OCI-LY7 (cell line): ENCODE data around the gene AMOTL1. TPM values are rescaled to one million over a fixed set of nuclear protein-coding genes. Genes with fewer than 3 reads are reported as not detected.
"Not testable (repeated sequence)": the region's sequence is repeated elsewhere in the genome, so short reads cannot be mapped to it uniquely, and the experiment has no call there.

Source experiments
- BruUV-seq: library from RNA; stranded (reverse); fragments of 400-500 nt; replicated peaks from 2 replicates; lab custom pipeline; 2021; lab: Mats Ljungman, UMichigan
- CTCF ChIA-PET: fragments of 300-600 bp; sonication (Branson Sonifier 250); formaldehyde crosslinking; loops from one replicate; lab custom pipeline; 2022; ENCODE audit warnings: antibody characterized with exemption; ENCODE audit not compliant: unreplicated experiment; lab: Charles Lee
- POLR2A ChIA-PET: fragments of 300-600 bp; sonication (Branson Sonifier 250); formaldehyde crosslinking; loops from one replicate; lab custom pipeline; 2022; ENCODE audit warnings: antibody characterized with exemption; lab: Charles Lee
- DNase-seq: peaks from one replicate; pipeline ENCODE4 v3.0.0-alpha.2; 2015; ENCODE audit warnings: low spot score
- H2AFZ ChIP-seq: fragments of 200-600 bp; sonication (generic), shearing (Covaris generic); 2 replicates; pipeline ENCODE4 v1.6.1; 2014; ENCODE audit warnings: mild to moderate bottlenecking, antibody characterized with exemption, low read length, moderate library complexity
- H3K27ac ChIP-seq: fragments of 200-600 bp; sonication (generic); 2 replicates; pipeline ENCODE4 v1.5.1; 2014; ENCODE audit warnings: mixed run types, low read depth, mild to moderate bottlenecking, moderate library complexity, low read length, inconsistent platforms; ENCODE audit not compliant: poor library complexity, severe bottlenecking
- H3K36me3 ChIP-seq: fragments of 200-600 bp; sonication (generic); 2 replicates; pipeline ENCODE4 v1.6.1; 2014; ENCODE audit warnings: mild to moderate bottlenecking, antibody characterized with exemption, low read length, moderate library complexity, mixed read lengths; ENCODE audit not compliant: insufficient read depth
- H3K4me1 ChIP-seq: fragments of 200-600 bp; sonication (generic); 2 replicates; pipeline ENCODE4 v1.5.1; 2014; ENCODE audit warnings: mild to moderate bottlenecking, low read length; ENCODE audit not compliant: insufficient read depth, poor library complexity, severe bottlenecking
- H3K4me2 ChIP-seq: fragments of 200-600 bp; sonication (generic); 2 replicates; pipeline ENCODE4 v1.6.1; 2014; ENCODE audit warnings: mild to moderate bottlenecking, low read length
- H3K4me3 ChIP-seq: fragments of 200-600 bp; sonication (generic); 2 replicates; pipeline ENCODE4 v1.5.1; 2014; ENCODE audit warnings: mild to moderate bottlenecking, low read depth, low read length; ENCODE audit not compliant: poor library complexity, severe bottlenecking
- H3K79me2 ChIP-seq: fragments of 200-600 bp; sonication (generic); 2 replicates; pipeline ENCODE4 v1.6.1; 2016; ENCODE audit warnings: low read depth, mild to moderate bottlenecking, low read length, moderate library complexity, mixed read lengths; ENCODE audit not compliant: insufficient read depth
- H3K9me2 ChIP-seq: fragments of 200-600 bp; sonication (generic); 2 replicates; pipeline ENCODE4 v1.6.1; 2016; ENCODE audit warnings: mild to moderate bottlenecking, low read length, mixed read lengths; ENCODE audit not compliant: insufficient read depth
- H3K9me3 ChIP-seq: fragments of 200-600 bp; sonication (generic); 2 replicates; pipeline ENCODE4 v1.6.1; 2014; ENCODE audit warnings: mild to moderate bottlenecking, mixed run types, low read length, mixed read lengths
- H4K20me1 ChIP-seq: fragments of 200-600 bp; sonication (generic); 2 replicates; pipeline ENCODE4 v1.6.1; 2014; ENCODE audit warnings: mild to moderate bottlenecking, antibody characterized with exemption, low read length, moderate library complexity, mixed read lengths; ENCODE audit not compliant: insufficient read depth
- CTCF ChIP-seq: fragments of 200-600 bp; sonication (generic); conservative IDR thresholded peaks from 2 replicates; pipeline ENCODE4 v1.5.1; 2014; ENCODE audit warnings: mild to moderate bottlenecking, antibody characterized with exemption, low read length, moderate library complexity, mixed read lengths
- EZH2phosphoT487 ChIP-seq: fragments of 200-600 bp; sonication (generic); IDR thresholded peaks from 2 replicates; pipeline ENCODE4 v1.6.1; 2018; ENCODE audit warnings: low read depth, borderline replicate concordance, mild to moderate bottlenecking, mixed run types, antibody characterized with exemption, low read length, moderate library complexity, mixed read lengths
- intact Hi-C: fragments of 100-400 bp; cut with micrococcal nuclease; formaldehyde crosslinking; loops from one replicate; pipeline ENCODE4 v1.10.0; 2022; ENCODE audit not compliant: unreplicated experiment
- total RNA-seq, 2 experiments: library from RNA; depleted of rRNA in 1 of 2; stranded (reverse); fragments of >200 nt in 1 of 2; shearing (Covaris generic) in 1 of 2; gene quantifications; 2 replicates each; pipeline ENCODE4 v1.2.3, GENCODE V29; 2014 to 2022

AMOTL1 gene
- total RNA-seq, 2 experiments from 2014 or later: not detected

GRCh38 chr11:94790197-94790596, 22.0 kb downstream of the AMOTL1 start:
- no peaks in the 10 kb centered on the region for H4K20me1 ChIP-seq
- no peak overlapping the region for H3K4me3 ChIP-seq
- intact Hi-C loops: no loop called here
- DNase-seq: no peak
- ChIA-PET CTCF (interaction anchor here (1.0 kb wide), 1 partner anchor 24 kb away, joined by 3 read pairs; no protein-coding TSS in a partner anchor), POLR2A (no interaction called here)
- H3K4me1 ChIP-seq: no peaks in the 10 kb centered on the region
- H3K4me2 ChIP-seq: no peak overlapping the region
- BruUV-seq: no TSS peak
- TF ChIP-seq EZH2phosphoT487 (no peak), CTCF (no peak)
- H3K9me2 ChIP-seq: no peaks in the 10 kb centered on the region
- no peaks in the 10 kb centered on the region for H3K9me3 ChIP-seq
- no peak overlapping the region for H3K27ac ChIP-seq
- no peaks in the 10 kb centered on the region for H3K36me3 ChIP-seq
- no peak overlapping the region for H2AFZ ChIP-seq
- no peaks in the 10 kb centered on the region for H3K79me2 ChIP-seq

- Histone ChIP-seq H3K9me2 (no peaks in the 10 kb centered on the region), H3K9me3 (no peaks in the 10 kb centered on the region), H3K79me2 (no peaks in the 10 kb centered on the region), H3K27ac (no peak overlapping the region), H3K4me3 (no peak overlapping the region), H3K4me2 (no peak overlapping the region), H3K36me3 (no peaks in the 10 kb centered on the region), H4K20me1 (no peaks in the 10 kb centered on the region), H3K4me1 (no peaks in the 10 kb centered on the region), H2AFZ (no peak overlapping the region)
- ChIA-PET CTCF (interaction anchor here (1.0 kb wide), 1 partner anchor 25 kb away, joined by 3 read pairs; no protein-coding TSS in a partner anchor), POLR2A (interaction anchor here (0.5 kb wide), 1 partner anchor 254 kb away, joined by 3 read pairs; no protein-coding TSS in a partner anchor)
- DNase-seq: no peak
- intact Hi-C loops: no loop called here
- BruUV-seq: no TSS peak
- no peak for TF ChIP-seq CTCF
- TF ChIP-seq EZH2phosphoT487: no peak
These were observed 22.6 kb downstream of the AMOTL1 start for GRCh38 chr11:94790661-94791180.

GRCh38 chr11:94791216-94791889, 23.2 kb downstream of the AMOTL1 start:
- TF ChIP-seq EZH2phosphoT487 (no peak), CTCF (no peak)
- H3K4me3 ChIP-seq: no peak overlapping the region
- DNase-seq: no peak
- BruUV-seq: no TSS peak
- no peaks in the 10 kb centered on the region for H3K9me3 ChIP-seq
- no peaks in the 10 kb centered on the region for H4K20me1 ChIP-seq
- intact Hi-C loops: no loop called here
- H3K9me2 ChIP-seq: no peaks in the 10 kb centered on the region
- H3K4me1 ChIP-seq: no peaks in the 10 kb centered on the region
- no peak overlapping the region for H2AFZ ChIP-seq
- H3K79me2 ChIP-seq: no peaks in the 10 kb centered on the region
- H3K27ac ChIP-seq: no peak overlapping the region
- no peak overlapping the region for H3K4me2 ChIP-seq
- ChIA-PET POLR2A (interaction anchor here (0.5 kb wide), 1 partner anchor 254 kb away, joined by 3 read pairs; no protein-coding TSS in a partner anchor), CTCF (interaction anchor here (1.0 kb wide), 1 partner anchor 25 kb away, joined by 3 read pairs; no protein-coding TSS in a partner anchor)
- H3K36me3 ChIP-seq: no peaks in the 10 kb centered on the region

- H3K4me3 ChIP-seq, POLR2A ChIA-PET: not testable (repeated sequence)
These were observed 23.8 kb downstream of the AMOTL1 start for GRCh38 chr11:94791942-94792341.

More at GRCh38 chr11:94791942-94792341, 23.8 kb downstream of the AMOTL1 start:
- H4K20me1 ChIP-seq, H3K4me1 ChIP-seq, intact Hi-C loops, DNase-seq, H2AFZ ChIP-seq, H3K4me2 ChIP-seq, H3K9me3 ChIP-seq, H3K79me2 ChIP-seq, CTCF ChIA-PET, BruUV-seq, H3K27ac ChIP-seq, H3K9me2 ChIP-seq, H3K36me3 ChIP-seq: not testable (repeated sequence)
